Heart left ventricle (tissue), 16 donors: Measurements from ENCODE around the gene SLC6A4. TPM values are rescaled to one million over a fixed set of nuclear protein-coding genes. Genes with fewer than 3 reads are reported as not detected.

Experiments
- ATAC-seq, 4 donors: fragments of 200-7000 bp; cut with Tn5 transposase; one replicate each; pipeline ENCODE4 v1.9.1; 2020 to 2022; ENCODE audit warnings: moderate library complexity in 4 of 4, mild to moderate bottlenecking in 3 of 4, moderate number of reproducible peaks in 1 of 4
- DNase-seq, 5 donors: peaks; one replicate each; pipeline ENCODE4 v3.0.0-alpha.2; 2020
- H3K27ac ChIP-seq, 12 donors: fragments of 200-600 bp; sonication (generic) in 4 of 12; one replicate each; pipeline versions ENCODE4 v1.5.0 to v1.8.0; 2016 to 2022; ENCODE audit warnings: mild to moderate bottlenecking in 2 of 12
- H3K27me3 ChIP-seq, 9 donors: fragments of 200-600 bp; sonication (generic) in 2 of 9; one replicate each; pipeline versions ENCODE4 v1.5.1 to v1.8.0; 2016 to 2022; ENCODE audit warnings: mild to moderate bottlenecking in 3 of 9
- H3K36me3 ChIP-seq, 9 donors: fragments of 200-600 bp; sonication (generic) in 2 of 9; one replicate each; pipeline versions ENCODE4 v1.5.0 to v1.8.0; 2018 to 2022; ENCODE audit warnings: mild to moderate bottlenecking in 2 of 9
- H3K4me1 ChIP-seq, 12 donors: fragments of 200-600 bp; sonication (generic) in 4 of 12; one replicate each; pipeline versions ENCODE4 v1.5.0 to v1.8.0; 2016 to 2022; ENCODE audit warnings: mild to moderate bottlenecking in 3 of 12
- H3K4me3 ChIP-seq, 12 donors: fragments of 200-600 bp; sonication (generic) in 4 of 12; one replicate each; pipeline versions ENCODE4 v1.5.0 to v1.8.0; 2017 to 2022; ENCODE audit warnings: mild to moderate bottlenecking in 9 of 12, moderate library complexity in 4 of 12
- H3K9me3 ChIP-seq, 12 donors: fragments of 200-600 bp; sonication (generic) in 4 of 12; one replicate each; pipeline versions ENCODE4 v1.5.0 to v1.8.0; 2016 to 2022; ENCODE audit warnings: mild to moderate bottlenecking in 1 of 12
- CTCF ChIP-seq, 12 donors: fragments of 200-600 bp; sonication (generic) in 4 of 12; IDR thresholded peaks; one replicate each; pipeline versions ENCODE4 v1.5.0 to v1.8.0; 2018 to 2022; ENCODE audit warnings: antibody characterized with exemption in 12 of 12, mild to moderate bottlenecking in 5 of 12
- POLR2A ChIP-seq, 2 donors: fragments of 450-650 bp; IDR thresholded peaks; one replicate each; pipeline ENCODE4 v1.6.1; 2017; ENCODE audit warnings: antibody characterized with exemption in 2 of 2, mild to moderate bottlenecking in 2 of 2, moderate library complexity in 2 of 2
- WGBS, 4 donors: extraction: QIAGEN DNeasy Blood & Tissue Kit in 2 of 4; methylation state at CpG; one replicate each; pipeline versions ENCODE4 v1.1.5 to v1.1.7; 2013 to 2018; 5-methylcytosine and 5-hydroxymethylcytosine counted together
- intact Hi-C, 10 donors: fragments of 100-400 bp; cut with DNase I; formaldehyde crosslinking; loops; one replicate each; pipeline versions ENCODE4 v1.11.1 to v1.14.2; 2022
- polyA plus RNA-seq, 2 donors: library from polyadenylated mRNA; stranded (reverse); fragments of 200-250 nt; gene quantifications; one replicate each; pipeline ENCODE4 v1.2.3, GENCODE V29; 2013
- total RNA-seq, 9 donors: library from RNA; depleted of rRNA in 2 of 9; stranded (reverse); fragments of >200 nt in 2 of 9; fragmentation: NEBNext Ultra II Directional in 3 of 9; extraction: Animal tissue kit (Norgen Biotek cat#: 25700) in 3 of 9; gene quantifications; one replicate each; pipeline versions ENCODE4 v1.1.0 to v1.2.4, GENCODE V29; 2016 to 2023
- donor health status: ischemic (EF 13 %, LVEDD 7.1; RV severe dilation, severe dysfunction).
- donor health status: healthy with polysubstance abuse.
- donor health status: DM: no; HTN: yes; CAD: no.
- donor health status: DM: no; HTN: no; CAD: no.
- donor health status: ischemic (EF 25% LVEDD 6.9; RV normal size, moderate dysfunction).
- donor health status: ischemic (EF 25% LVEDD 5.7; RV mildly dilated, moderate dysfunction).
- donor health status: healthy.
- donor health status: DM: yes; HTN: yes; CAD: no.
- donor health status: ischemic (EF 35%, LVEDD 5.7; RV mildly dilated, moderate dysfunction).
- donor health status: nonischemic (EF 11% LVEDD 7.7; RV severe dilation, severe dysfunction).
- donor health status: DM: yes; HTN: yes; CAD: no.
- donor health status: PGD.
- donor health status: ischemic (EF 29% LVEDD 5.4; RV normal size, mild dysfunction).
- donor health status: nonischemic (EF 23%, LVEDD 6.1; RV moderate dilation, normal function).

The SLC6A4 gene
- total and polyA plus RNA-seq, 11 donors: 0.04 to 1.8 (median 0.17) TPM; not detected in 4

GRCh38 chr17:30174556-30174955, 60.9 kb downstream of the SLC6A4 start:
- no peak for DNase-seq
- Histone ChIP-seq H3K27me3 (no peaks in the 10 kb centered on the region), H3K9me3 (no peaks in the 10 kb centered on the region), H3K4me3 (no peak overlapping the region), H3K27ac (no peak overlapping the region), H3K4me1 (no peaks in the 10 kb centered on the region), H3K36me3 (peaks cover 0 to 77% (median 55%) of the 10 kb centered on the region in 9 donors)
- WGBS, 4 donors: 95 to 100% (median 98%) methylated on average over 1 of the region's 1 CpG
- no peak for ATAC-seq
- no peak for TF ChIP-seq CTCF (IDR thresholded peaks at IDR 0.05)
- no peak for TF ChIP-seq POLR2A (IDR thresholded peaks at IDR 0.05)
- intact Hi-C loops: no loop called here

GRCh38 chr17:30173649-30174048, 61.8 kb downstream of the SLC6A4 start:
- ATAC-seq (no peak), DNase-seq (no peak)
- no peaks in the 10 kb centered on the region for H3K4me1 ChIP-seq
- intact Hi-C loops: no loop called here
- peaks cover 0 to 73% (median 46%) of the 10 kb centered on the region in 9 donors for H3K36me3 ChIP-seq
- TF ChIP-seq CTCF (IDR thresholded peaks at IDR 0.05) (no peak), POLR2A (IDR thresholded peaks at IDR 0.05) (no peak)
- H3K9me3 ChIP-seq: no peaks in the 10 kb centered on the region
- H3K27me3 ChIP-seq: no peaks in the 10 kb centered on the region
- 40 to 57% (median 47%) methylated on average over 2 of the region's 2 CpGs for WGBS, 4 donors
- H3K4me3 ChIP-seq: no peak overlapping the region
- H3K27ac ChIP-seq: no peak overlapping the region

GRCh38 chr17:30172560-30172959, 62.9 kb downstream of the SLC6A4 start:
- intact Hi-C loops: no loop called here
- no peak for TF ChIP-seq POLR2A (IDR thresholded peaks at IDR 0.05)
- no peak for TF ChIP-seq CTCF (IDR thresholded peaks at IDR 0.05)
- no peak overlapping the region for H3K27ac ChIP-seq
- 97 to 100% (median 98%) methylated on average over 1 of the region's 1 CpG for WGBS, 4 donors
- no peaks in the 10 kb centered on the region for H3K27me3 ChIP-seq
- H3K9me3 ChIP-seq: no peaks in the 10 kb centered on the region
- no peak for ATAC-seq
- no peaks in the 10 kb centered on the region for H3K4me1 ChIP-seq
- no peak overlapping the region for H3K4me3 ChIP-seq
- peaks cover 0 to 65% (median 36%) of the 10 kb centered on the region in 9 donors for H3K36me3 ChIP-seq
- DNase-seq: no peak

GRCh38 chr17:30170415-30170987, 65.0 kb downstream of the SLC6A4 start:
- no peak for TF ChIP-seq POLR2A (IDR thresholded peaks at IDR 0.05)
- no peak for TF ChIP-seq CTCF (IDR thresholded peaks at IDR 0.05)
- DNase-seq (no peak), ATAC-seq (no peak)
- no peaks in the 10 kb centered on the region for H3K4me1 ChIP-seq
- H3K27me3 ChIP-seq: no peaks in the 10 kb centered on the region
- no peak overlapping the region for H3K27ac ChIP-seq
- no peaks in the 10 kb centered on the region for H3K9me3 ChIP-seq
- peaks cover 0 to 55% (median 26%) of the 10 kb centered on the region in 9 donors for H3K36me3 ChIP-seq
- no peak overlapping the region for H3K4me3 ChIP-seq
- intact Hi-C loops: no loop called here
